ENCODE results near the gene FHOD3. TPM values are rescaled to one million over a fixed set of nuclear protein-coding genes. Genes with fewer than 3 reads are reported as not detected.

FHOD3 gene
- total and polyA plus RNA-seq, 5 donors from 2014 or later = not detected

DNA sequence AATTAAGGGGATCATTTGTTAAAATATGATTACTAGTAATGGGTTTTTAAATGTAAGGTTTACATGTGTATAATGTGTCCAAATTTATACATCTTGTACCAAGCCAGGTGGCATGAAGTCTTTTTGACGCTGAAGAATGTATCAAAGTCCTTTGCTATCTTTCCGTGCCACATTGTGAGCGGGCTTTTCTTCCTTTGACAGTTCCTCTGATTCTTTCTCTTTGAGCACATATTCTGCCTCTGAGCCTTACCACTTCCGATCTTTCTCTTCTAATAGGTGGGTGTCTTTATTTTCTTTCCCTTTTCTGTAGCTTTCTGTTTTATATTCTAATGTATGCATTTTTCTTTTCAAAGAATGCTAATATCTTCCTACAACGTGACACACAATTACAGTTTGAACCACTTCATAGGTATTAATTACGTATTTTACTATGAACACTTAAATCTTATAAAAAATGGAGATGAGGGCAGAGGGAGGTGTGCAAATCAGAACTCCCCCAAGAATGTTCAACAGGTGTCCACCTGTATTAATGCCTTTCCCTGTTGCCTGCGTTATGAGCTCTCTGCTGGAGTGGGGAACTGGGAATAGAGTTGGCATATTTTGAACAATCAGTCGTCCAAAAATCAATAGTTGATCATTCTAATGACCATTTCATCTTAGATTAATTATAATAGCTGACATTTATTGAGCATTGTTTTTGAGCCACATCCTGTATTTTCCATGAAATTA is 355.8 kb downstream of the FHOD3 start:
- ATAC-seq (ENCODE audit: low read depth in 2 of 2) = no peak
- peaks cover 5% of the 10 kb centered on the region for H3K27me3 ChIP-seq (ENCODE audit: control insufficient read depth, insufficient read depth, low read length)
- H3K4me3 Mint-ChIP-seq = no peak overlapping the region
- peaks cover 0 to 3% (median 0%) of the 10 kb centered on the region in 7 donors for H3K9me3 Mint-ChIP-seq
- peaks cover 6% of the 10 kb centered on the region for H3K27me3 Mint-ChIP-seq
- H3K9me3 ChIP-seq (ENCODE audit: control insufficient read depth in 2 of 2, low read length in 2 of 2) = no peaks in the 10 kb centered on the region
- no peaks in the 10 kb centered on the region for H3K4me1 Mint-ChIP-seq
- no peaks in the 10 kb centered on the region for H3K36me3 Mint-ChIP-seq
- no peaks in the 10 kb centered on the region for H3K36me3 ChIP-seq (ENCODE audit: control insufficient read depth, insufficient read depth, low read length)
- H3K27ac Mint-ChIP-seq = no peak overlapping the region
- no peaks in the 10 kb centered on the region for H3K4me1 ChIP-seq (ENCODE audit: control insufficient read depth, insufficient read depth, low read length, poor library complexity, severe bottlenecking)
- no peak overlapping the region for H3K27ac ChIP-seq (ENCODE audit: insufficient read depth, low read length, poor library complexity, severe bottlenecking)
- no peak overlapping the region for H3K4me3 ChIP-seq (ENCODE audit: low read depth, low read length)
- DNase-seq = no peak

- no peak overlapping the region for H3K4me3 ChIP-seq (ENCODE audit: low read depth, low read length)
- H3K27ac ChIP-seq (ENCODE audit: insufficient read depth, low read length, poor library complexity, severe bottlenecking) = no peak overlapping the region
- no peaks in the 10 kb centered on the region for H3K36me3 Mint-ChIP-seq
- ATAC-seq (ENCODE audit: low read depth in 2 of 2) (no peak), DNase-seq (no peak)
- H3K9me3 Mint-ChIP-seq = peaks cover 0 to 3% (median 0%) of the 10 kb centered on the region in 7 donors
- no peak overlapping the region for H3K4me3 Mint-ChIP-seq
- H3K36me3 ChIP-seq (ENCODE audit: control insufficient read depth, insufficient read depth, low read length) = no peaks in the 10 kb centered on the region
- peaks cover 6% of the 10 kb centered on the region for H3K27me3 Mint-ChIP-seq
- no peak overlapping the region for H3K27ac Mint-ChIP-seq
- peaks cover 5% of the 10 kb centered on the region for H3K27me3 ChIP-seq (ENCODE audit: control insufficient read depth, insufficient read depth, low read length)
- no peaks in the 10 kb centered on the region for H3K9me3 ChIP-seq (ENCODE audit: control insufficient read depth in 2 of 2, low read length in 2 of 2)
- no peaks in the 10 kb centered on the region for H3K4me1 Mint-ChIP-seq
- H3K4me1 ChIP-seq (ENCODE audit: control insufficient read depth, insufficient read depth, low read length, poor library complexity, severe bottlenecking) = no peaks in the 10 kb centered on the region
These were observed 356.4 kb downstream of the FHOD3 start for GRCh38 chr18:36653870-36654269.

DNA sequence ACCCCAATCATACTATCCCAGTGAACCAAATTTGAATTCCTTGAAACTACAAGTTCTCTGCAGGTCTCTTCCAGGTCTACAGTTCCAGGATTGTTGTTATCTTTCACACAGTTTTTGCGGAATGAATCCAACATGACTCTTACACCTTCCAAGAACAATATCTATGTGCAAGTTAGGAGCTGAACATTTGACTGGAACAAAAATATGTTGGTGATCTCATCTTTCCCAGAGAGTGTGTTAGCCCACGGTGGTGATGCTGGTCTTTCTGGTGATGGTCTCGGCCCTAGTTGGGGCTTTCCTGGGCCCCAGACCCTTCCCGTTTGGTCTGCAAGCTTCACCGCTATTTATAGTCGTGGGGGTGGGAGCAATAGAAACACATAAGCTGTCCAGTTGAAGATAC is 357.6 kb downstream of the FHOD3 start:
- Mint-ChIP-seq H3K36me3 (no peaks in the 10 kb centered on the region), H3K27me3 (peaks cover 4% of the 10 kb centered on the region), H3K9me3 (no peaks in the 10 kb centered on the region), H3K4me3 (no peak overlapping the region), H3K27ac (no peak overlapping the region), H3K4me1 (no peaks in the 10 kb centered on the region)
- Histone ChIP-seq H3K4me1 (ENCODE audit: control insufficient read depth, insufficient read depth, low read length, poor library complexity, severe bottlenecking) (no peaks in the 10 kb centered on the region), H3K27ac (ENCODE audit: insufficient read depth, low read length, poor library complexity, severe bottlenecking) (no peak overlapping the region), H3K36me3 (ENCODE audit: control insufficient read depth, insufficient read depth, low read length) (no peaks in the 10 kb centered on the region), H3K4me3 (ENCODE audit: low read depth, low read length) (no peak overlapping the region), H3K9me3 (ENCODE audit: control insufficient read depth in 2 of 2, low read length in 2 of 2) (no peaks in the 10 kb centered on the region), H3K27me3 (ENCODE audit: control insufficient read depth, insufficient read depth, low read length) (peaks cover 5% of the 10 kb centered on the region)
- ATAC-seq (ENCODE audit: low read depth in 2 of 2) (no peak), DNase-seq (no peak)

GRCh38 chr18:36655930-36656329 is 358.4 kb downstream of the FHOD3 start:
- ATAC-seq (ENCODE audit: low read depth in 2 of 2) (no peak), DNase-seq (no peak)
- Histone ChIP-seq H3K36me3 (ENCODE audit: control insufficient read depth, insufficient read depth, low read length) (no peaks in the 10 kb centered on the region), H3K27me3 (ENCODE audit: control insufficient read depth, insufficient read depth, low read length) (peaks cover 5% of the 10 kb centered on the region), H3K27ac (ENCODE audit: insufficient read depth, low read length, poor library complexity, severe bottlenecking) (no peak overlapping the region), H3K9me3 (ENCODE audit: control insufficient read depth in 2 of 2, low read length in 2 of 2) (no peaks in the 10 kb centered on the region), H3K4me3 (ENCODE audit: low read depth, low read length) (no peak overlapping the region), H3K4me1 (ENCODE audit: control insufficient read depth, insufficient read depth, low read length, poor library complexity, severe bottlenecking) (no peaks in the 10 kb centered on the region)
- Mint-ChIP-seq H3K27ac (no peak overlapping the region), H3K4me1 (no peaks in the 10 kb centered on the region), H3K27me3 (no peaks in the 10 kb centered on the region), H3K9me3 (no peaks in the 10 kb centered on the region), H3K36me3 (no peaks in the 10 kb centered on the region), H3K4me3 (no peak overlapping the region)

GRCh38 chr18:36658611-36659010 is 361.1 kb downstream of the FHOD3 start:
- Histone ChIP-seq H3K27ac (ENCODE audit: insufficient read depth, low read length, poor library complexity, severe bottlenecking) (no peak overlapping the region), H3K9me3 (ENCODE audit: control insufficient read depth in 2 of 2, low read length in 2 of 2) (no peaks in the 10 kb centered on the region), H3K27me3 (ENCODE audit: control insufficient read depth, insufficient read depth, low read length) (peaks cover 5% of the 10 kb centered on the region), H3K4me1 (ENCODE audit: control insufficient read depth, insufficient read depth, low read length, poor library complexity, severe bottlenecking) (no peaks in the 10 kb centered on the region), H3K4me3 (ENCODE audit: low read depth, low read length) (no peak overlapping the region), H3K36me3 (ENCODE audit: control insufficient read depth, insufficient read depth, low read length) (no peaks in the 10 kb centered on the region)
- Mint-ChIP-seq H3K27ac (no peak overlapping the region), H3K27me3 (no peaks in the 10 kb centered on the region), H3K4me3 (no peak overlapping the region), H3K9me3 (no peaks in the 10 kb centered on the region), H3K36me3 (no peaks in the 10 kb centered on the region), H3K4me1 (no peaks in the 10 kb centered on the region)
- DNase-seq (no peak), ATAC-seq (ENCODE audit: low read depth in 2 of 2) (no peak)

DNA sequence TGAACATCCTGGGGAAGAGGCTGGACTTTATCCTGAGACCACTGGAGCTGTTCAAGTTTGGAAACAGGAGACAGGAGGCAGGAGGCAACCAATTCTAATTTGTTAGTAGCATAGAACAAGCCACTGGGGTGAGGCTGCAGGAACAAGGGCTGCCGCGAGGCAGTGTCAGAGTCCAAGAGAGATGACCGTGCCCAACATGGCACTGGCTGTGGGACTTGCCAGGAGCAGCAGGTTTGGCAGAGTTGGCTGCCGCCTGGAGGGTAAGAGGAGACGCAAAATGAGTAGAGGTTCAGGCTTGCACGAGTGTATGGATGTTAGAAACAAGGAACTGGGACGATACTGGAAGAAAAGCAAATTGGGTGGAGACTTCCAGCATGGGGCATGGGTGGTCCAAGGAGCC is 362.8 kb downstream of the FHOD3 start:
- no peak overlapping the region for H3K27ac ChIP-seq (ENCODE audit: insufficient read depth, low read length, poor library complexity, severe bottlenecking)
- H3K4me1 Mint-ChIP-seq = no peaks in the 10 kb centered on the region
- peaks cover 5% of the 10 kb centered on the region for H3K27me3 ChIP-seq (ENCODE audit: control insufficient read depth, insufficient read depth, low read length)
- H3K4me3 Mint-ChIP-seq = no peak overlapping the region
- DNase-seq (no peak), ATAC-seq (ENCODE audit: low read depth in 2 of 2) (no peak)
- no peak overlapping the region for H3K4me3 ChIP-seq (ENCODE audit: low read depth, low read length)
- no peak overlapping the region for H3K27ac Mint-ChIP-seq
- no peaks in the 10 kb centered on the region for H3K27me3 Mint-ChIP-seq
- no peaks in the 10 kb centered on the region for H3K36me3 ChIP-seq (ENCODE audit: control insufficient read depth, insufficient read depth, low read length)
- H3K4me1 ChIP-seq (ENCODE audit: control insufficient read depth, insufficient read depth, low read length, poor library complexity, severe bottlenecking) = no peaks in the 10 kb centered on the region
- H3K9me3 Mint-ChIP-seq = peaks cover 0 to 1% (median 0%) of the 10 kb centered on the region in 7 donors
- H3K9me3 ChIP-seq (ENCODE audit: control insufficient read depth in 2 of 2, low read length in 2 of 2) = no peaks in the 10 kb centered on the region
- H3K36me3 Mint-ChIP-seq = no peaks in the 10 kb centered on the region

- Mint-ChIP-seq H3K27me3 (no peaks in the 10 kb centered on the region), H3K4me3 (no peak overlapping the region)
- H3K4me1 ChIP-seq (ENCODE audit: control insufficient read depth, insufficient read depth, low read length, poor library complexity, severe bottlenecking) = no peaks in the 10 kb centered on the region
These were observed 364.5 kb downstream of the FHOD3 start for GRCh38 chr18:36661999-36662398.

GRCh38 chr18:36663312-36663711 is 365.8 kb downstream of the FHOD3 start:
- Histone ChIP-seq H3K27me3 (ENCODE audit: control insufficient read depth, insufficient read depth, low read length) (no peaks in the 10 kb centered on the region), H3K4me1 (ENCODE audit: control insufficient read depth, insufficient read depth, low read length, poor library complexity, severe bottlenecking) (no peaks in the 10 kb centered on the region), H3K27ac (ENCODE audit: insufficient read depth, low read length, poor library complexity, severe bottlenecking) (no peak overlapping the region), H3K9me3 (ENCODE audit: control insufficient read depth in 2 of 2, low read length in 2 of 2) (no peaks in the 10 kb centered on the region), H3K36me3 (ENCODE audit: control insufficient read depth, insufficient read depth, low read length) (no peaks in the 10 kb centered on the region), H3K4me3 (ENCODE audit: low read depth, low read length) (no peak overlapping the region)
- Mint-ChIP-seq H3K36me3 (no peaks in the 10 kb centered on the region), H3K9me3 (peaks cover 0 to 2% (median 0%) of the 10 kb centered on the region in 7 donors), H3K27ac (no peak overlapping the region), H3K4me3 (no peak overlapping the region), H3K27me3 (no peaks in the 10 kb centered on the region), H3K4me1 (peaks cover 0 to under 1% (median 0%) of the 10 kb centered on the region in 4 donors)
- DNase-seq (no peak), ATAC-seq (ENCODE audit: low read depth in 2 of 2) (no peak)

More at GRCh38 chr18:36661999-36662398, 364.5 kb downstream of the FHOD3 start:
- Histone ChIP-seq H3K9me3 (ENCODE audit: control insufficient read depth in 2 of 2, low read length in 2 of 2) (no peaks in the 10 kb centered on the region), H3K27me3 (ENCODE audit: control insufficient read depth, insufficient read depth, low read length) (no peaks in the 10 kb centered on the region), H3K4me3 (ENCODE audit: low read depth, low read length) (no peak overlapping the region), H3K36me3 (ENCODE audit: control insufficient read depth, insufficient read depth, low read length) (no peaks in the 10 kb centered on the region), H3K27ac (ENCODE audit: insufficient read depth, low read length, poor library complexity, severe bottlenecking) (no peak overlapping the region)
- DNase-seq = no peak
- Mint-ChIP-seq H3K27ac (no peak overlapping the region), H3K9me3 (peaks cover 0 to 2% (median 0%) of the 10 kb centered on the region in 7 donors), H3K36me3 (no peaks in the 10 kb centered on the region), H3K4me1 (no peaks in the 10 kb centered on the region)
- ATAC-seq (ENCODE audit: low read depth in 2 of 2) = no peak
